ENCODE measurements around the gene SCAMP5. TPM values are rescaled to one million over a fixed set of nuclear protein-coding genes. Genes with fewer than 3 reads are reported as not detected.

Gene SCAMP5
- total and polyA plus RNA-seq, 2 of the 4 experiments (the other 2 are of a cell fraction) = 0.36 to 1.6 TPM

DNA sequence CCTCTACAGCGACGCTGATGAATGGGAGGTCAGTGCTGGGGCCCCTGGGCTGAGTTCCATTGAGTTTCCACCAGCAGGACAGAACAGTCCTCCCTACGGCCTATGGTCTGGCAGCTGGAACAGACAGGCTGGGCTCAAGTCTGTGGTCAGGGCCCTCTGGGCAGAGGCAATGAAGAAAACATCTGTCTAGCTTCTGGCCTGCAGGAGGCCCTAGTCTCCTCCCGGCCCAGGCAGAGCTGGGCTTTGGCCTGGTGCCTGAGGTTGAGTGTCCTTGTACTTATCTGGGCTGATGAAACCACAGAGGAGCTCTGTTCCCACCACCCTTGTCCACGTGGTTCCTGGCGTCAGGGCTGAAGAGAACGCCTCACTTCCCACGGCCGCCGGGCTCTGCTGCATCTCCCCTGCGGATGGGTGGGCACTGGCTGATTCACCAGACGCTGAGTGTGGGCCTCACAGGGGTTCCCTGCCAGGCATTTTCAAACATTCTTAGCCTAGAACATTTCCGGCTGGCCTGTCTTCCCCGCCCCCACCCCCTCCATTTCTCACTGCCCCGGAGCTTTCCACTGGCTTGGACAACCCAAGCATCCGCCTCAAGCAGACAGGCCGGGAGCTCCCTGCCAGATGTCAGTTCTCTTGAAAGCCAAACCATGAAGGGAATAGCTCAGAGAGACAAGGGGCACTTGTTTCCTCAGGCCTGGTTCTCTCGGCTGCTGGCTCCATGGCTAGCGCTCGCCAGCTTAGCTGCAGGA, 48.3 kb downstream of the SCAMP5 start:
- Histone ChIP-seq H3K27me3 (ENCODE audit: control insufficient read depth, insufficient read depth, low read length) (no peaks in the 10 kb centered on the region), H4K8ac (ENCODE audit: low read depth in 2 of 2, low read length in 2 of 2) (peak overlapping the region; percentile 45 to 80), H3K4me1 (ENCODE audit: control insufficient read depth, insufficient read depth, low read length) (peaks cover 28% of the 10 kb centered on the region), H2AK9ac (replicated peaks; ENCODE audit: low read depth, low read length, poor library complexity) (peak overlapping the region; percentile 85), H2BK15ac (ENCODE audit: low read depth, low read length) (peak overlapping the region; percentile 87; the same call in 2 of the 3 replicates), H2AK5ac (ENCODE audit: low read depth, low read length) (peak overlapping the region; percentile 94), H3K4me3 (ENCODE audit: insufficient read depth, low read depth, low read length) (no peak overlapping the region), H2BK120ac (ENCODE audit: low read depth, low read length) (peak overlapping the region; percentile 86), H3K36me3 (ENCODE audit: control insufficient read depth, insufficient read depth, low read length) (no peaks in the 10 kb centered on the region), H3K27ac (ENCODE audit: insufficient read depth, low read length) (peak overlapping the region; percentile 74), H3K9me1 (ENCODE audit: insufficient read depth, low read length) (peaks cover 30% of the 10 kb centered on the region), H3K56ac (ENCODE audit: extremely low read depth, insufficient read depth, low read length) (no peak overlapping the region), H2AFZ (replicated peaks; ENCODE audit: low read length, poor library complexity) (peak overlapping the region; percentile 83), H4K91ac (ENCODE audit: insufficient read depth, low read depth, low read length) (peak overlapping the region; percentile 83), H3K14ac (replicated peaks; ENCODE audit: low read depth, low read length) (peak overlapping the region; percentile 47), H3K4ac (ENCODE audit: low read depth, low read length) (peak overlapping the region; percentile 94), H2BK20ac (ENCODE audit: low read depth, low read length) (peak overlapping the region; percentile 28), H4K20me1 (ENCODE audit: insufficient read depth, low read length) (peaks cover 10% of the 10 kb centered on the region), H3K18ac (ENCODE audit: low read depth, low read length) (peak overlapping the region; percentile 10; the same call in 1 of the 2 replicates), H3K9me3 (ENCODE audit: control insufficient read depth, insufficient read depth, low read length) (no peaks in the 10 kb centered on the region), H2BK5ac (ENCODE audit: low read depth, low read length, poor library complexity, severe bottlenecking) (peak overlapping the region; percentile 62), H3K23ac (ENCODE audit: low read depth, low read length) (peak overlapping the region; percentile 22; the same call in 1 of the 2 replicates), H3K9ac (ENCODE audit: low read depth, low read length) (peak overlapping the region; percentile 12; the same call in 1 of the 2 replicates), H3K79me1 (ENCODE audit: low read depth in 1 of 2, low read length in 2 of 2) (peaks cover 5 to 29% of the 10 kb centered on the region in 2 experiments; a peak in 2 of 4 replicates), H3K4me2 (ENCODE audit: low read depth, low read length) (peak overlapping the region; percentile 28; the same call in 1 of the 2 replicates), H4K5ac (ENCODE audit: low read depth, low read length) (peak overlapping the region; percentile 9; the same call in 1 of the 2 replicates)
- no TSS peak for BruUV-seq (replicated peaks)
- intact Hi-C loops (cut with micrococcal nuclease) (loop anchor here (1.0 kb wide), 1 partner anchor 159 kb away; no protein-coding TSS in a partner anchor), dilution Hi-C loops (cut with HindIII; ENCODE audit: low sequenced_read_pairs, unreplicated experiment) (no loop called here), in situ Hi-C loops (cut with MboI; ENCODE audit: low sequenced_read_pairs) (no loop called here)
- 5% methylated on average over 10 of the region's 20 CpGs; no CpG with 5 or more reads in 1 of the 2 experiments for WGBS, 2 experiments (ENCODE audit: extremely low coverage in 2 of 2, insufficient read length in 1 of 2)
- peak; percentile 100 for DNase-seq
- POLR2A ChIA-PET (ENCODE audit: unreplicated experiment) = interaction anchor here (0.5 to 1.2 kb wide), 2 partner anchors 80 to 160 kb away, joined by 4 to 8 read pairs; no protein-coding TSS in a partner anchor
- peak; percentile 88 for ATAC-seq (ENCODE audit: low read depth)
- CTCF ChIA-PET = interaction anchor here (0.6 to 2.4 kb wide), 12 partner anchors 12 to 176 kb away, joined by 3 to 13 read pairs (median 6); partner anchors contain the start of gene C15orf39
- no peak for TF ChIP-seq MAFK (IDR thresholded peaks at IDR 0.05; ENCODE audit: low read depth, low read length)
- TF ChIP-seq, protein P1, sequence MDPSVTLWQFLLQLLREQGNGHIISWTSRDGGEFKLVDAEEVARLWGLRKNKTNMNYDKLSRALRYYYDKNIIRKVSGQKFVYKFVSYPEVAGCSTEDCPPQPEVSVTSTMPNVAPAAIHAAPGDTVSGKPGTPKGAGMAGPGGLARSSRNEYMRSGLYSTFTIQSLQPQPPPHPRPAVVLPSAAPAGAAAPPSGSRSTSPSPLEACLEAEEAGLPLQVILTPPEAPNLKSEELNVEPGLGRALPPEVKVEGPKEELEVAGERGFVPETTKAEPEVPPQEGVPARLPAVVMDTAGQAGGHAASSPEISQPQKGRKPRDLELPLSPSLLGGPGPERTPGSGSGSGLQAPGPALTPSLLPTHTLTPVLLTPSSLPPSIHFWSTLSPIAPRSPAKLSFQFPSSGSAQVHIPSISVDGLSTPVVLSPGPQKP (IDR thresholded peaks at IDR 0.05; ENCODE audit: borderline replicate concordance, low read depth, low read length) = no peak
- peak; percentile 63; the same call in 1 of the 2 replicates for TF ChIP-seq CHD1 (IDR thresholded peaks at IDR 0.05; ENCODE audit: low read depth, low read length)
- peak; percentile 89 for TF ChIP-seq FOS (IDR thresholded peaks at IDR 0.05; ENCODE audit: low read depth, low read length)
- no peak for TF ChIP-seq RFX5 (IDR thresholded peaks at IDR 0.05; ENCODE audit: low read depth, low read length)
- TF ChIP-seq, protein P2, sequence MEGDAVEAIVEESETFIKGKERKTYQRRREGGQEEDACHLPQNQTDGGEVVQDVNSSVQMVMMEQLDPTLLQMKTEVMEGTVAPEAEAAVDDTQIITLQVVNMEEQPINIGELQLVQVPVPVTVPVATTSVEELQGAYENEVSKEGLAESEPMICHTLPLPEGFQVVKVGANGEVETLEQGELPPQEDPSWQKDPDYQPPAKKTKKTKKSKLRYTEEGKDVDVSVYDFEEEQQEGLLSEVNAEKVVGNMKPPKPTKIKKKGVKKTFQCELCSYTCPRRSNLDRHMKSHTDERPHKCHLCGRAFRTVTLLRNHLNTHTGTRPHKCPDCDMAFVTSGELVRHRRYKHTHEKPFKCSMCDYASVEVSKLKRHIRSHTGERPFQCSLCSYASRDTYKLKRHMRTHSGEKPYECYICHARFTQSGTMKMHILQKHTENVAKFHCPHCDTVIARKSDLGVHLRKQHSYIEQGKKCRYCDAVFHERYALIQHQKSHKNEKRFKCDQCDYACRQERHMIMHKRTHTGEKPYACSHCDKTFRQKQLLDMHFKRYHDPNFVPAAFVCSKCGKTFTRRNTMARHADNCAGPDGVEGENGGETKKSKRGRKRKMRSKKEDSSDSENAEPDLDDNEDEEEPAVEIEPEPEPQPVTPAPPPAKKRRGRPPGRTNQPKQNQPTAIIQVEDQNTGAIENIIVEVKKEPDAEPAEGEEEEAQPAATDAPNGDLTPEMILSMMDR (conservative IDR thresholded peaks at IDR 0.05; ENCODE audit: low read depth, low read length) = peak; percentile 74
- peak; percentile 55 for TF ChIP-seq RCOR1 (IDR thresholded peaks at IDR 0.05; ENCODE audit: insufficient replicate concordance, low read length)
- TF ChIP-seq CEBPB (IDR thresholded peaks at IDR 0.05; ENCODE audit: low read depth, low read length) = peak; percentile 85
- peak; percentile 37; the same call in 1 of the 2 replicates for TF ChIP-seq POLR2A (IDR thresholded peaks at IDR 0.05; ENCODE audit: low read depth, low read length)
- TF ChIP-seq RAD21 (IDR thresholded peaks at IDR 0.05; ENCODE audit: low read length) = peak; percentile 83
- peak; percentile 73; the same call in 1 of the 2 replicates for TF ChIP-seq MXI1 (IDR thresholded peaks at IDR 0.05; ENCODE audit: borderline replicate concordance, low read depth, low read length)
- peak; percentile 67 for TF ChIP-seq BHLHE40 (IDR thresholded peaks at IDR 0.05; ENCODE audit: low read depth, low read length)
- peak; percentile 72 for TF ChIP-seq SMC3 (IDR thresholded peaks at IDR 0.05; ENCODE audit: low read depth, low read length)
